Mesendoderm (in vitro differentiated cells): ENCODE measurements around the gene RNF220.

Source experiments
- DNase-seq: peaks from one replicate; pipeline ENCODE4 v3.0.0; 2013
- H2AK5ac ChIP-seq: 2 replicates; pipeline ENCODE4 v1.6.1; 2013; ENCODE audit warnings: low read length, inconsistent platforms
- H2BK120ac ChIP-seq: 2 replicates; pipeline ENCODE4 v1.6.1; 2013; ENCODE audit warnings: low read depth, mild to moderate bottlenecking, low read length, moderate library complexity, mixed read lengths
- H2BK15ac ChIP-seq: replicated peaks from 2 replicates; pipeline ENCODE4 v1.6.1; 2013; ENCODE audit warnings: low read depth, mild to moderate bottlenecking, moderate library complexity
- H2BK5ac ChIP-seq: 2 replicates; pipeline ENCODE4 v1.6.1; 2013; ENCODE audit warnings: low read length, inconsistent platforms
- H3K18ac ChIP-seq: 2 replicates; pipeline ENCODE4 v1.6.1; 2013; ENCODE audit warnings: mild to moderate bottlenecking, low read length, mixed read lengths
- H3K23ac ChIP-seq: one replicate; pipeline ENCODE4 v1.6.1; 2013; ENCODE audit warnings: low read length
- H3K27ac ChIP-seq: 2 replicates; pipeline ENCODE4 v1.5.1; 2013; ENCODE audit warnings: low read depth, mild to moderate bottlenecking, inconsistent platforms, low read length, moderate library complexity
- H3K27me3 ChIP-seq: 2 replicates; pipeline ENCODE4 v1.6.1; 2013; ENCODE audit warnings: low read length, control low read depth, mild to moderate bottlenecking, inconsistent platforms; ENCODE audit not compliant: insufficient read depth, poor library complexity
- H3K36me3 ChIP-seq: 2 replicates; pipeline ENCODE4 v1.6.1; 2013; ENCODE audit warnings: low read length, inconsistent platforms; ENCODE audit not compliant: control insufficient read depth, insufficient read depth
- H3K4ac ChIP-seq: one replicate; pipeline ENCODE4 v1.6.1; 2013; ENCODE audit warnings: low read depth, mild to moderate bottlenecking, low read length, moderate library complexity
- H3K4me1 ChIP-seq: 2 replicates; pipeline ENCODE4 v1.6.1; 2013; ENCODE audit warnings: low read depth, low read length, inconsistent platforms; ENCODE audit not compliant: control insufficient read depth
- H3K4me2 ChIP-seq: 2 replicates; pipeline ENCODE4 v1.6.1; 2013; ENCODE audit warnings: low read length
- H3K4me3 ChIP-seq: 2 replicates; pipeline ENCODE4 v1.5.1; 2013; ENCODE audit warnings: mild to moderate bottlenecking, low read length
- H3K56ac ChIP-seq: one replicate; pipeline ENCODE4 v1.6.1; 2013; ENCODE audit warnings: low read length
- H3K79me1 ChIP-seq: 2 replicates; pipeline ENCODE4 v1.6.1; 2013; ENCODE audit warnings: low read length, inconsistent platforms
- H3K79me2 ChIP-seq: 2 replicates; pipeline ENCODE4 v1.6.1; 2013; ENCODE audit warnings: mild to moderate bottlenecking, low read length; ENCODE audit not compliant: control insufficient read depth, insufficient read depth
- H3K9ac ChIP-seq: 2 replicates; pipeline ENCODE4 v1.6.1; 2013; ENCODE audit warnings: low read length, inconsistent platforms
- H4K5ac ChIP-seq: one replicate; pipeline ENCODE4 v1.6.1; 2013; ENCODE audit warnings: low read length
- H4K8ac ChIP-seq: one replicate; pipeline ENCODE4 v1.6.1; 2013; ENCODE audit warnings: low read depth, mild to moderate bottlenecking, control low read depth, low read length, moderate library complexity
- WGBS: extraction: QIAGEN DNeasy Blood & Tissue Kit; methylation state at CpG from one replicate; pipeline ENCODE4 v1.1.7; 2013; ENCODE audit warnings: low lambda C conversion rate, missing lambda C conversion rate; ENCODE audit not compliant: insufficient coverage; ENCODE audit errors: extremely low coverage; 5-methylcytosine and 5-hydroxymethylcytosine counted together

RNF220 gene

DNA sequence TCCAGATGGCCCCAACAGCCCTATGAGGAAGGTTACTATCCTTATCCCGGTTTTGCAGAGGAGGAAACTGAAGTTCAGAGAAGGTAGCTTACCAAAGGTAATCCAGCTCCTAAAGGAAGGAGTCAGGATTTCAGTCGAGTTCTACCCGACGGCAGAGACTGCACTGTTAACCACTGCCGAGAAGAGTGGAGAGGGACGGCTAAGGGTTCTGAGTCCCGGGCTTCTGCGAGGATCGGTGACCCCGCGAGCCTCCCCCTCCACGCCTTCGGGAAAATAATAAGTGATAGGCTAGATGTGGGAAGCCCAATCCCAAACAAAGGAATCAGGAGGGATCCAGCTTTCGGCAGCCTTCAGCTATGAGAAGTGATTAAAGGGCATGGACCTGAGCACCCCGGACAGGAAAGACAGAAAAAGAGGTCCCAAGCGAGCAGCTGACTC lies 268.6 kb downstream of the RNF220 start:
- H3K56ac ChIP-seq, result peak overlapping the region; percentile 79
- no peaks in the 10 kb centered on the region for H3K36me3 ChIP-seq
- no peak overlapping the region for H4K5ac ChIP-seq
- peak overlapping the region; percentile 35 for H3K4me3 ChIP-seq
- H2AK5ac ChIP-seq, result no peak overlapping the region
- peaks cover 4% of the 10 kb centered on the region for H3K4me1 ChIP-seq
- no peak overlapping the region for H3K23ac ChIP-seq
- H3K27me3 ChIP-seq, result no peaks in the 10 kb centered on the region
- H3K79me1 ChIP-seq, result no peaks in the 10 kb centered on the region
- H3K79me2 ChIP-seq, result no peaks in the 10 kb centered on the region
- H3K4ac ChIP-seq, result no peak overlapping the region
- no peak overlapping the region for H3K18ac ChIP-seq
- H3K4me2 ChIP-seq, result peak overlapping the region; percentile 60
- H2BK120ac ChIP-seq, result no peak overlapping the region
- H3K9ac ChIP-seq, result peak overlapping the region; percentile 65
- no peak overlapping the region for H2BK5ac ChIP-seq
- H4K8ac ChIP-seq, result no peak overlapping the region
- no peak overlapping the region for H2BK15ac ChIP-seq
- DNase-seq, result no peak
- WGBS, result no CpG with 5 or more reads among the region's 16 CpGs
- no peak overlapping the region for H3K27ac ChIP-seq

DNA sequence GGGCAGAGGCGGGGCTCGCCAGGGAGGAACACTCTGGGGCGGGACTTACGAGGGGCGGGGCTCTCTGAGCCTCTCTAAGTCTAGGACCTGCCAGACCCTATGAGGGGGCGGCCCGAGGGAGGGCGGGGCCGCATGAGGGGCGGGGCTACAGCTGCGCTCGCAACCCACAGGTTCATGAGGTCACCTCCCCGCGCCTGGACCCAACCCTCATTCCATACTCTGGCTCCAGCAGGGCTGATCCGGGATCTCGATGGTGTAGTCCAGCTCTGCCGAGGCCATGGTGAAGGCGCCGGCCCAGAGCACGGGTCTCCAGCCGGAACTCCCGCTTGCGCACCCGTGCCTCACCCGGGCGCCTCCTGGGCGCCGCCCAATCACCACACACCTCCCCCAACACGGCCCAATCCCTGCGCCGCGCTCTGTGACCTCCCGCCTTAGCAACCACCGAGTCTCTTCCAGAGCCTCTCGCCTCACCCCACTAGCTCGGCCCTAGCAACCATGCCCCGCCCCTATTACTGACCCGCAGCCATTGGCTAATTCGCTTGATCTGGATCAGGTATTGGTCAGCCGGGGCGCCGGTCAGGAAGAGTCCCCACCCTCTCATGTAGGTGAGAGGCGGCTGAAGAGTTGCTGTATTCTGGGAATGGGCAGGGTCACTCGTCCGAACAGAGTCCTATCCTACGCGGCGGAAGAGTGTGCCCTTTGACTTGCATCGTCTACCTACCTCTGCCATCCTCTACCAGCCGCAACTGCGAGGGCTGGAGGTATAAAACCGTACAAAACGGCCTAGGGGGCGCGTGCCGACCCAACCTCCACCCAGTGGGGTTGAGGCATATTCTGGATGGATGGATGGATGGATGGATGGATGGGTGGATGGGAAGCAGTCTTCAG lies 269.3 kb downstream of the RNF220 start, which contains the start of the genes ARMH1 and TMEM53:
TSS of gene ARMH1 (plus strand) at position 602 of the 888 bp plus-strand sequence. CDS start 14,984 bp downstream, outside the sequence.
TSS of gene TMEM53 (minus strand) at position 369 of the 888 bp plus-strand sequence. CDS start at position 279, 90 bp downstream.
- H3K79me1 ChIP-seq, result no peaks in the 10 kb centered on the region
- H2AK5ac ChIP-seq, result no peak within 1 kb of the TSS
- H2BK5ac ChIP-seq, result peak within 1 kb of the TSS; percentile 65
- H4K8ac ChIP-seq, result no peak within 1 kb of the TSS
- H3K4me3 ChIP-seq, result peak within 1 kb of the TSS; percentile 86
- H3K4me1 ChIP-seq, result peaks cover 4% of the 10 kb centered on the region
- no peak within 1 kb of the TSS for H2BK15ac ChIP-seq
- H4K5ac ChIP-seq, result peak within 1 kb of the TSS; percentile 84
- H3K23ac ChIP-seq, result no peak within 1 kb of the TSS
- DNase-seq, result peak; percentile 100
- peak within 1 kb of the TSS; percentile 54 for H3K18ac ChIP-seq
- H3K56ac ChIP-seq, result peak within 1 kb of the TSS; percentile 97
- peak within 1 kb of the TSS; percentile 85 for H3K9ac ChIP-seq
- H2BK120ac ChIP-seq, result no peak within 1 kb of the TSS
- H3K36me3 ChIP-seq, result no peaks in the 10 kb centered on the region
- H3K27me3 ChIP-seq, result no peaks in the 10 kb centered on the region
- WGBS, result no CpG with 5 or more reads among the region's 56 CpGs
- H3K27ac ChIP-seq, result peak within 1 kb of the TSS; percentile 89
- no peaks in the 10 kb centered on the region for H3K79me2 ChIP-seq
- peak within 1 kb of the TSS; percentile 85 for H3K4me2 ChIP-seq
- H3K4ac ChIP-seq, result no peak within 1 kb of the TSS

DNA sequence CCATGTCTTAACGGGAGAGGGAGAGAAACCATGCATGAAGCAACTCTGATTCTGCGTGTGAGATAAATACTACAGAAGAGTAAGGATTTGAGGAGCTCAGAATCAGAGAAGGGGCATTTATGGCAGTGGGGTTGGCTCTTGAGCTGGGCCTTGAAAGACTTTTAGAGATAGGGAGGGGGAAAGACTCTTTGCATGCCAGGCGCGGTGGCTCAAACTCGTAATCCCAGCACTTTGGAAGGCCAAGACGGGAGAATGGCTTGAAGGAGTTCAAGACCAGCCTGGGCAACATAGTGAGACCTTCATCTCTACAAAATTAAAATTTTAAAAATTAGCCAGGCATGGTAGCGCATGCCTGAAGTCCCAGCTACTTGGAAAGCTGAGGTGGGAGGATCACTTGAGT lies 270.1 kb downstream of the RNF220 start:
- no peak overlapping the region for H2AK5ac ChIP-seq
- H3K56ac ChIP-seq, result peak overlapping the region; percentile 82
- no peak for DNase-seq
- no peak overlapping the region for H3K4ac ChIP-seq
- H3K9ac ChIP-seq, result peak overlapping the region; percentile 68
- H3K4me2 ChIP-seq, result peak overlapping the region; percentile 85
- H3K79me1 ChIP-seq, result no peaks in the 10 kb centered on the region
- no peak overlapping the region for H3K18ac ChIP-seq
- H2BK120ac ChIP-seq, result no peak overlapping the region
- no peak overlapping the region for H2BK5ac ChIP-seq
- no peak overlapping the region for H4K8ac ChIP-seq
- H3K27me3 ChIP-seq, result no peaks in the 10 kb centered on the region
- no CpG with 5 or more reads among the region's 7 CpGs for WGBS
- H3K23ac ChIP-seq, result no peak overlapping the region
- peak overlapping the region; percentile 41 for H3K4me3 ChIP-seq
- no peaks in the 10 kb centered on the region for H3K79me2 ChIP-seq
- H4K5ac ChIP-seq, result peak overlapping the region; percentile 84
- H3K27ac ChIP-seq, result no peak overlapping the region
- H3K4me1 ChIP-seq, result peaks cover 4% of the 10 kb centered on the region
- H3K36me3 ChIP-seq, result no peaks in the 10 kb centered on the region
- no peak overlapping the region for H2BK15ac ChIP-seq

DNA sequence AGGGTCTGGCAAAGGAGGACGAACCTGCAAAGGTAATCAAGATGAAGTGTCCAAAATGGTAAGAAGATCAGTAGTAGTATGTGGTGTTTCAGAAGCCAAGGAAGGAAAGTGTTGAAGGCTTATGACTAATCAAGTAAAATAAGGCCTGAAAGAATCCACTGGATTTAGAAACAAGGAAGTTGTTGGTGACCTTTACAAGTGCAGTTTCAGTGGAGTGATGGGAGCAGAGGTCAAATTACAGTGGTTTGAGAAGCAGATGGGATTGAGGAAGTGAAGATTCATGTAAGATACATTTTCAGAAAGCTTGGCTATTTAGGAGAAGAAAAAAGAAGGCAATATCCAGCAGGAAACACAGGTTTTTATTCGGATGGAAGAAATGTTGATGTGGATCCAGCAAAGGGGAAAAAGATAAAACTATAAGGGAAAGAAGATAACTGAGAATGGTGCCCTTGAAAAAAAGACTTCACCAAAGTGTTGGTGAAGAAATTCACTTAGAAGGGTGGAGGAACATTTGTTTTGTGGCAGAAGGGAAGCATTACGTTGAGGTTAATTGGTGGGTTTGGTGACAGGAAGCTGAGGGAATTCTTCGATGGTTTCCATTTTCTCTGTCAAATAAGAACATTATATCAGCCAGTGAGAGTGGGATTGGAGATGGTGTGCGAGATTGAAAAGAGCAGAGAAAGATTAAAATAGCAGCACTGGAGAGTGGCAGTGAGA lies 271.6 kb downstream of the RNF220 start:
- H3K79me2 ChIP-seq, result no peaks in the 10 kb centered on the region
- no CpG with 5 or more reads among the region's 5 CpGs for WGBS
- no peaks in the 10 kb centered on the region for H3K36me3 ChIP-seq
- no peak overlapping the region for H3K9ac ChIP-seq
- no peak overlapping the region for H2BK15ac ChIP-seq
- H3K27ac ChIP-seq, result no peak overlapping the region
- H4K5ac ChIP-seq, result no peak overlapping the region
- no peak overlapping the region for H3K4me3 ChIP-seq
- H3K4ac ChIP-seq, result no peak overlapping the region
- no peak overlapping the region for H2BK5ac ChIP-seq
- H3K18ac ChIP-seq, result no peak overlapping the region
- H2BK120ac ChIP-seq, result no peak overlapping the region
- no peak overlapping the region for H3K23ac ChIP-seq
- no peak overlapping the region for H3K56ac ChIP-seq
- H3K4me1 ChIP-seq, result peaks cover 4% of the 10 kb centered on the region
- no peaks in the 10 kb centered on the region for H3K79me1 ChIP-seq
- H4K8ac ChIP-seq, result no peak overlapping the region
- H3K4me2 ChIP-seq, result no peak overlapping the region
- DNase-seq, result no peak
- H3K27me3 ChIP-seq, result no peaks in the 10 kb centered on the region
- H2AK5ac ChIP-seq, result no peak overlapping the region

DNA sequence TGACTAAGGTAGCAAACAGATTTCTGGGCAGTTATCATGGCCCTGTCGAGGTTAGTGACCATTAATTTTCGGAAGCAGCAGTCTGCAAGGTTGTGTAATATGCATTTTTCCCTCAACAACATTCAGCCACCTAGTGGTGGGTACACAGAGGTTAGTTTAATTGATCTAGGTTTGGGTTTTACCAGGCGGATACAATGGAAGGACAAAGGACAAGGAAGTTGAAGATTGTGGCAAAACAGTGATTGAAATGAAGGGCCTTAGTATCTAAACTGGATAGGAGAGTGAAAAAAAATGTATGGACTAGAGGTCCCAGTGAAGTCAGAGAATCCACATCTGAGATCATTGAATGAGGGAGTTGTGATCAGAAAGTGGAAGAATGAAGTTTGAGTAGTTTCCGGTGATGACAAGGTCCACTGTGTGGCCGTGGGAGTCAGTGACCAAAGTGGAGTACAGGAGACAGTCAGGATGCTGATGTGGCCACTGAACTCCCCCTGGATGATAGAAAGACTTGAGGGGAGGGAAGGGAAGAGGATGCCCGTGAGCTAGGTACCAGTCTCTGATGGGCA lies 272.2 kb downstream of the RNF220 start:
- H3K4me1 ChIP-seq, result peaks cover 8% of the 10 kb centered on the region
- no CpG with 5 or more reads among the region's 6 CpGs for WGBS
- no peak overlapping the region for H3K23ac ChIP-seq
- no peak overlapping the region for H3K9ac ChIP-seq
- no peak overlapping the region for H4K8ac ChIP-seq
- no peak overlapping the region for H2BK5ac ChIP-seq
- no peaks in the 10 kb centered on the region for H3K79me2 ChIP-seq
- no peak overlapping the region for H3K4me3 ChIP-seq
- no peak overlapping the region for H3K4ac ChIP-seq
- H2AK5ac ChIP-seq, result no peak overlapping the region
- H2BK15ac ChIP-seq, result no peak overlapping the region
- no peak overlapping the region for H3K18ac ChIP-seq
- no peak overlapping the region for H3K56ac ChIP-seq
- H3K4me2 ChIP-seq, result no peak overlapping the region
- H3K79me1 ChIP-seq, result no peaks in the 10 kb centered on the region
- H3K36me3 ChIP-seq, result no peaks in the 10 kb centered on the region
- no peaks in the 10 kb centered on the region for H3K27me3 ChIP-seq
- peak; percentile 57 for DNase-seq
- H2BK120ac ChIP-seq, result no peak overlapping the region
- H3K27ac ChIP-seq, result no peak overlapping the region
- no peak overlapping the region for H4K5ac ChIP-seq
